CD4-positive, alpha-beta T cell (primary cell): ENCODE data around the gene TRAK2. TPM values are rescaled to one million over a fixed set of nuclear protein-coding genes. Genes with fewer than 3 reads are reported as not detected.
"Not testable (repeated sequence)": the region's sequence is repeated elsewhere in the genome, so short reads cannot be mapped to it uniquely, and the experiment has no call there.

Experiments
- ATAC-seq: fragments of 200-7000 bp; cut with Tn5 transposase; one replicate; pipeline ENCODE4 v1.10.0; 2022; ENCODE audit warnings: mild to moderate bottlenecking; ENCODE audit not compliant: poor library complexity
- CTCF ChIA-PET: fragments of 350-600 bp; sonication (Branson Sonifier 250); formaldehyde crosslinking; loops from one replicate; lab custom pipeline; 2021; ENCODE audit warnings: antibody characterized with exemption, inconsistent platforms; lab: Charles Lee
- POLR2A ChIA-PET: fragments of 350-600 bp; sonication (Branson Sonifier 250); formaldehyde crosslinking; loops from one replicate; lab custom pipeline; 2021; ENCODE audit warnings: antibody characterized with exemption, inconsistent platforms; lab: Charles Lee
- DNase-seq, 14 experiments: peaks; one replicate each; pipeline ENCODE4 v3.0.0-alpha.2; 2013 to 2020; ENCODE audit warnings: mixed read lengths in 2 of 14
- H3K27ac ChIP-seq, 2 donors: one replicate each; pipeline versions ENCODE4 v1.5.1 to v1.7.0; 2013; ENCODE audit warnings: low read length in 2 of 2, low read depth in 1 of 2, mild to moderate bottlenecking in 1 of 2
- H3K27me3 ChIP-seq, 2 experiments: 1 replicate in 1 of 2; 2 replicates in 1 of 2; pipeline versions ENCODE4 v1.6.1 to v1.7.0; 2013; ENCODE audit warnings: low read length in 2 of 2, control low read depth in 1 of 2, mild to moderate bottlenecking in 1 of 2, moderate library complexity in 1 of 2; ENCODE audit not compliant: insufficient read depth in 2 of 2, control insufficient read depth in 1 of 2
- H3K36me3 ChIP-seq: one replicate; pipeline ENCODE4 v1.6.1; 2013; ENCODE audit warnings: low read length, control low read depth; ENCODE audit not compliant: insufficient read depth
- H3K4me1 ChIP-seq: one replicate; pipeline ENCODE4 v1.6.1; 2013; ENCODE audit warnings: low read length, control low read depth; ENCODE audit not compliant: insufficient read depth
- H3K4me3 ChIP-seq: one replicate; pipeline ENCODE4 v1.5.1; 2013; ENCODE audit warnings: mild to moderate bottlenecking, low read length, moderate library complexity
- H3K9me3 ChIP-seq, 2 experiments: 1 replicate in 1 of 2; 2 replicates in 1 of 2; pipeline versions ENCODE4 v1.6.1 to v1.7.0; 2013; ENCODE audit warnings: low read length in 2 of 2, mild to moderate bottlenecking in 2 of 2, control low read depth in 1 of 2, moderate library complexity in 1 of 2; ENCODE audit not compliant: control insufficient read depth in 1 of 2, insufficient read depth in 1 of 2
- H3K27ac Mint-ChIP-seq: one replicate; pipeline ENCODE4 v1.8.0; 2020; ENCODE audit warnings: mixed read lengths
- H3K27me3 Mint-ChIP-seq: one replicate; pipeline ENCODE4 v1.8.0; 2021; ENCODE audit warnings: mixed read lengths
- H3K36me3 Mint-ChIP-seq: one replicate; pipeline ENCODE4 v1.8.0; 2021; ENCODE audit warnings: low read depth, mixed read lengths
- H3K4me1 Mint-ChIP-seq: one replicate; pipeline ENCODE4 v1.8.0; 2021; ENCODE audit warnings: low read depth, mixed read lengths
- H3K4me3 Mint-ChIP-seq: one replicate; pipeline ENCODE4 v1.8.0; 2020; ENCODE audit warnings: mild to moderate bottlenecking, mixed read lengths
- H3K9me3 Mint-ChIP-seq: one replicate; pipeline ENCODE4 v1.8.0; 2020; ENCODE audit warnings: mixed read lengths
- CTCF ChIP-seq: fragments of 200-600 bp; IDR thresholded peaks from one replicate; pipeline ENCODE4 v1.8.0; 2022; ENCODE audit warnings: antibody characterized with exemption, mild to moderate bottlenecking
- intact Hi-C, 2 experiments: fragments of 100-400 bp; cut with DNase I in 1 of 2; cut with micrococcal nuclease in 1 of 2; formaldehyde crosslinking; loops; one replicate each; pipeline versions ENCODE4 v1.15.1 to v1.9.0; 2023 to 2025; cut with DNase I, micrococcal nuclease
- total RNA-seq, 174 experiments: library from RNA in 2 of 174; stranded (reverse) in 2 of 174; gene quantifications; one replicate each; pipeline ENCODE4 v1.2.3 and lab custom pipeline; 2021 to 2026

The TRAK2 gene
- total RNA-seq, 2 experiments from 2014 or later: 32.5 to 35.6 TPM

GRCh38 chr2:201378496-201379397 is 72.5 kb downstream of the TRAK2 start:
- no peaks in the 10 kb centered on the region for H3K4me1 Mint-ChIP-seq
- H3K27me3 Mint-ChIP-seq: no peaks in the 10 kb centered on the region
- no peak overlapping the region for H3K4me3 Mint-ChIP-seq
- no peak overlapping the region for H3K4me3 ChIP-seq
- intact Hi-C loops: no loop called here
- CTCF ChIA-PET: interaction anchor here (1.0 kb wide), 1 partner anchor 146 kb away, joined by 3 read pairs; no protein-coding TSS in a partner anchor
- no peaks in the 10 kb centered on the region for H3K27me3 ChIP-seq
- POLR2A ChIA-PET: interaction anchor here (0.7 kb wide), 1 partner anchor 47 kb away, joined by 3 read pairs; no protein-coding TSS in a partner anchor
- no peaks in the 10 kb centered on the region for H3K9me3 Mint-ChIP-seq
- H3K27ac ChIP-seq: no peak overlapping the region
- no peak for TF ChIP-seq CTCF
- no peaks in the 10 kb centered on the region for H3K9me3 ChIP-seq
- H3K36me3 Mint-ChIP-seq: peaks cover 96% of the 10 kb centered on the region
- H3K36me3 ChIP-seq: peaks cover 41% of the 10 kb centered on the region
- ATAC-seq (no peak), DNase-seq (no peak)
- H3K4me1 ChIP-seq: no peaks in the 10 kb centered on the region
- H3K27ac Mint-ChIP-seq: no peak overlapping the region

- Mint-ChIP-seq H3K4me1 (peaks cover 4% of the 10 kb centered on the region), H3K9me3 (no peaks in the 10 kb centered on the region), H3K27ac (no peak overlapping the region), H3K36me3 (peaks cover 96% of the 10 kb centered on the region), H3K4me3 (no peak overlapping the region), H3K27me3 (no peaks in the 10 kb centered on the region)
- ATAC-seq (no peak), DNase-seq (no peak)
- intact Hi-C loops: no loop called here
- H3K27me3 ChIP-seq: no peaks in the 10 kb centered on the region
- H3K4me3 ChIP-seq: no peak overlapping the region
- no peak for TF ChIP-seq CTCF
- POLR2A ChIA-PET: interaction anchor here (0.7 kb wide), 1 partner anchor 98 kb away, joined by 4 read pairs; no protein-coding TSS in a partner anchor
- CTCF ChIA-PET: interaction anchor here (1.4 kb wide), 1 partner anchor 145 kb away, joined by 4 read pairs; no protein-coding TSS in a partner anchor
- H3K36me3 ChIP-seq: peaks cover 27% of the 10 kb centered on the region
- H3K9me3 ChIP-seq: no peaks in the 10 kb centered on the region
- no peaks in the 10 kb centered on the region for H3K4me1 ChIP-seq
- H3K27ac ChIP-seq: no peak overlapping the region
Measured at GRCh38 chr2:201377218-201377617, 74.0 kb downstream of the TRAK2 start.

GRCh38 chr2:201369775-201370174 is 81.5 kb downstream of the TRAK2 start:
- no peaks in the 10 kb centered on the region for H3K27me3 ChIP-seq
- TF ChIP-seq CTCF: no peak
- Mint-ChIP-seq H3K4me1 (peaks cover 5% of the 10 kb centered on the region), H3K27me3 (no peaks in the 10 kb centered on the region), H3K27ac (no peak overlapping the region), H3K9me3 (peaks cover 5% of the 10 kb centered on the region), H3K4me3 (no peak overlapping the region), H3K36me3 (peaks cover 91% of the 10 kb centered on the region)
- no peak for ATAC-seq
- H3K9me3 ChIP-seq: peaks cover 5 to 8% of the 10 kb centered on the region in 2 experiments
- no peak overlapping the region for H3K4me3 ChIP-seq
- intact Hi-C loops: loop anchor here in 1 of 2 experiments (10.0 kb wide), 1 partner anchor 465 kb away; no protein-coding TSS in a partner anchor
- H3K27ac ChIP-seq: no peak overlapping the region
- no peaks in the 10 kb centered on the region for H3K4me1 ChIP-seq
- ChIA-PET POLR2A (interaction anchor here (1.0 kb wide), 1 partner anchor 253 kb away, joined by 3 read pairs; the partner anchor contains the start of gene CFLAR), CTCF (no interaction called here)
- H3K36me3 ChIP-seq: peaks cover 11% of the 10 kb centered on the region
- DNase-seq: no peak

- ATAC-seq, H3K27me3 Mint-ChIP-seq, DNase-seq, H3K9me3 Mint-ChIP-seq, H3K27ac Mint-ChIP-seq, CTCF ChIA-PET, H3K4me3 Mint-ChIP-seq, H3K4me1 ChIP-seq, H3K27me3 ChIP-seq, H3K9me3 ChIP-seq, H3K4me3 ChIP-seq, H3K27ac ChIP-seq, H3K4me1 Mint-ChIP-seq: not testable (repeated sequence)
- intact Hi-C loops: loop anchor here in 1 of 2 experiments (10.0 kb wide), 1 partner anchor 465 kb away; no protein-coding TSS in a partner anchor
- H3K36me3 Mint-ChIP-seq: peaks cover 91% of the 10 kb centered on the region
- peaks cover 11% of the 10 kb centered on the region for H3K36me3 ChIP-seq
- POLR2A ChIA-PET: interaction anchor here (1.0 kb wide), 1 partner anchor 253 kb away, joined by 3 read pairs; the partner anchor contains the start of gene CFLAR
Measured at GRCh38 chr2:201369318-201369717, 81.9 kb downstream of the TRAK2 start.
